GM20000 (cell line): ENCODE measurements around the gene SMO.
A peak's percentile ranks its signal among the peaks of the same experiment; 100 is the strongest.
"Not testable (repeated sequence)": the region's sequence is repeated elsewhere in the genome, so short reads cannot be mapped to it uniquely, and the experiment has no call there.

ENCODE experiments used
- DNase-seq: peaks from one replicate; pipeline ENCODE4 v3.0.0; 2012; ENCODE audit warnings: low spot score
- CTCF ChIP-seq: IDR thresholded peaks from 2 replicates; pipeline ENCODE4 v1.5.1; 2012; ENCODE audit warnings: mild to moderate bottlenecking, control low read depth; ENCODE audit errors: extremely low read depth, missing control alignments

SMO gene

GRCh38 chr7:129212596-129212995 lies 24.2 kb downstream of the SMO start:
- no peak for TF ChIP-seq CTCF

GRCh38 chr7:129213828-129214227 lies 25.4 kb downstream of the SMO start:
- no peak for DNase-seq
- peak; percentile 17 for TF ChIP-seq CTCF

More at GRCh38 chr7:129212596-129212995, 24.2 kb downstream of the SMO start:
- DNase-seq: no peak

GRCh38 chr7:129215691-129216090 lies 27.3 kb downstream of the SMO start:
- not testable (repeated sequence) for DNase-seq

GRCh38 chr7:129216101-129216715 lies 27.8 kb downstream of the SMO start:
- not testable (repeated sequence) for DNase-seq

- not testable (repeated sequence) for DNase-seq
Observed at GRCh38 chr7:129216821-129217416, 28.5 kb downstream of the SMO start.

- peak; percentile 81 for DNase-seq
- TF ChIP-seq CTCF: peak; percentile 95
Observed at GRCh38 chr7:129218514-129219062, 30.2 kb downstream of the SMO start.

GRCh38 chr7:129219166-129219565 lies 30.7 kb downstream of the SMO start:
- DNase-seq: not testable (repeated sequence)

GRCh38 chr7:129222064-129222463 lies 33.6 kb downstream of the SMO start:
- no peak for DNase-seq
- no peak for TF ChIP-seq CTCF

GRCh38 chr7:129224251-129225205 lies 36.1 kb downstream of the SMO start, which contains the start of gene AHCYL2:
Gene AHCYL2, plus strand, starts transcription at chr7:129225030.
- no peak for TF ChIP-seq CTCF
- DNase-seq: peak; percentile 95
